ENCODE results near the gene KRT80.

- no peak for TF ChIP-seq POLR2AphosphoS5 (IDR thresholded peaks at IDR 0.05; ENCODE audit: low read depth)
- TF ChIP-seq CTCF (IDR thresholded peaks at IDR 0.05; ENCODE audit: insufficient read depth, low read length) = no peak
These were observed 12.8 kb downstream of the KRT80 start for GRCh38 chr12:52178984-52179383.

Measured in HL-60 (cell line).